Measurements from ENCODE around the gene HSD17B13.

DNA sequence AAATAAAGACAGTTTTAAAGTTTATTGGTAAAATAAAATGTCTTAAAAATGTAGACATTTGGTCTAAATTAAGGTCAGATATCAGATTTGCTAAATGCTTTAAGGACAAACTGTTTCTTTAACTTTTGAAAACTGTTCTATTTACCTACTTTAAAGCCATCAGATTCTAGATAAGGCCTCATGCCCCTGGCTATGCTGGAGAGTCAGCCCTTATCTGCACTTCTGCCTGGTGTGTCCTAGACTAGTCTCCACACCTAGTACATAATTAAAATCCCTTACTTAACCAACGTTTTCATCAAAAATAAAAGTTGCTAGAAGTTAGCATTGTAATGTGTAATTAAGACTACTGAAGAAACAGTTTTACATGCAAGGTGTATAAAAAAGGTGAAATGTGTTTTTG, 42.7 kb upstream of the HSD17B13 start:
- TF ChIP-seq EP300 (IDR thresholded peaks at IDR 0.05) (no peak), POLR2A (IDR thresholded peaks at IDR 0.05) (no peak)

All from tibial nerve (tissue), 3 donors.